COLO829 (cell line): ENCODE measurements around the gene SPRED2.

Source experiments
- DNase-seq: peaks from one replicate; pipeline ENCODE4 v3.0.0; 2012; ENCODE audit warnings: low spot score

SPRED2 gene

DNA sequence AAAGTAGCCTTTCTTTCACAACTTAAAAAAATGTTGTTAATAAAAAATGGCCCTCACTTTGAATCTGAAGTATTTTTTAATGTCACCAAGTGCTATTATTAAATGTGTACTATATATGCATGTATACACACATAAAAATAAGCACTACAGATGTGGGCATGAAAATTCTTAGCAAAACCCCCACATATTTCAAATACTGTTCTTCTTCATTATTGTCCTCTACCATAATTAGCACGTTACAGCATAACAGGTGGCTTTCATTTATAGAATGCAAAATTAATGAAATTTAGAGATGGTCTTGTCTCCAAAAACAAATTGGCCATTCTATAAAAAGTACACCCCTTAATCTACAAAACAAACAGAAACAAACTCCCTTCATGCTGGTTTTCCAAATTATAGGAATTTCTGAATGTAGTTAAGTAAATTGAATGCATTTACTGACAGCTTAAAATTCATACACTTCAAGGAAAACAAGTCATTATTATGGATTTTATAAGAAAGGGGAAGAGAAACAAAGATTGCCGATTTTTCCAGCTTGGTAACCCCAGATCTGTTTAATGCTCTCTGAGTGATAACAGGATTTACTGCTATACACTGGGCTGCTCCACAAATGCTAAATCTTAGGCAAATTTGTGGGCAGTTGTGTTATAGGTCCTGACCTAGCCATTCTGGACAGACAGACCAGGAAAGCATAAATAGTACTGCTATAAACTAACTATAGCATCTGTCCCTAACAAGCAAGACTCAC is 67.2 kb downstream of the SPRED2 start:
- DNase-seq, result no peak

DNA sequence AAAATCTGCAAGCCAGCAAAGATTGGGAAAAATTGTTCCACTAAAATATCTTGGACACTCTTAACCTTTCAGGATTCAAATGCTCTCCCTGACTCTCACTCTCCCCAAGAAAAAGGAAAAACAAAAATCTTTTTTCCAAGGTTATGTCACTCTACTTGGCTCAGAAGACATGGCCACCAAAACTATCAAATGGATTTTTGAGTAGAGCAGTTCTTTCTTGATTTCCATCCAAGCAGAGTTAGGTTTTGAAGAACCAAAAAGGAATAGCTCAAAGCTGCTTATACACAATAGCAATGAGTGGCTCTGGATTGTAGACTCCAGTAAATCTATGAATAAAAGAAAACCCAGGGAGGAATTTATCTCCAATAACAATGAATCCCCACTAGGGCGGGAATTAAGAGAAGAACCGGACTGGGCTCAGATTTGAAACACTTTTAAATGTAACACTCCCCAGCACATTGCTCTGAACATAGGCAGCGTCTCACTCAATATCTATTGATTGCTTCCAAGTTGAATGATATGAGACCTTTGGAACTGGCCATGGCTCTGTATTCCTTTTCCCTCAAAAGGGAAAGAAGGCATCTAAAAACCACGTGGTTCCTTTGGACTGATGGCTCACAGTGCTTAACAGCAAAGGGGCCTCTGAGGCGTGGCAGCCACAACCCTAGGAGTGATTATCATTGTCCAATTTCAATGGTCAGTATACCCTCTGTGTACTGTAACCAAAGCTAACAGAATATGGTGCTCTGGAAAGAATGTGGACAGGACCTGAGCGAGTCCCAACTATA is 68.3 kb downstream of the SPRED2 start:
- DNase-seq, result no peak

DNA sequence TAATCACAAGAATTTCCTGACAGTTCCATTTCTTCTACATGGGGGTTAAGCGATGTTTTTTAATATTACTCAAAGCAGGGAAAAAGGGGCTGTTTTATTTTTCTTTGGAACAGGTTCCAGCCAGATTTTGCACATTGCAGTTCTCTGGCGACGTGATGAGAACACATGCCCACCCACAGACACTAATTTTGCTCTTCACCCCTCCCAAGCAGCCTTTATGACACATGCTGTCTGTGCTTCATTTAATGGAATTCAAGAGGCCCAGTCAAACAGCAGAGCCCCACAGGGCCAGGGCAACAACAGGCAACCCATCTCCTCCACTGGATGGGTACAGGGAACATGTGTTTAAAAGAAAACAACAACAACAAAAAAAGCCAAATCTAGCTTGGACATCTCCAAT is 70.8 kb downstream of the SPRED2 start:
- DNase-seq, result no peak

DNA sequence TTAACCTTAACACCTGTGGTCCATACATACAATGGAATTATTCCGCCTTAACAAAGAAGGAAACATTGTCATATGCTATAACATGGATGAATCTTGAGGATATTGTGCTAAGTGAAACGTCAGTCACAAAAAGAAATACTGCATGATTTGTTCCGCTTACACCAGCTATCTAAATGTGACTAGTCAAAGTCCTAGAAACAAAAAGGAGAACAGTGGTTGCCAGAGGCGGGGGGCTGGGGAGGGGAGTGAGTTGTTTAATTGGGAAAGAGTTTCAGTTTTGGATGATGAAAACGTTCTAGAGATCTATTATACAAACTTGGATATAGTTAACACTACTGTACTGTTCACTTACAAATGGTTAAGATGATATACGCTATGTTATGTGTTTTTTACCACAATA is 72.0 kb downstream of the SPRED2 start:
- DNase-seq, result no peak

DNA sequence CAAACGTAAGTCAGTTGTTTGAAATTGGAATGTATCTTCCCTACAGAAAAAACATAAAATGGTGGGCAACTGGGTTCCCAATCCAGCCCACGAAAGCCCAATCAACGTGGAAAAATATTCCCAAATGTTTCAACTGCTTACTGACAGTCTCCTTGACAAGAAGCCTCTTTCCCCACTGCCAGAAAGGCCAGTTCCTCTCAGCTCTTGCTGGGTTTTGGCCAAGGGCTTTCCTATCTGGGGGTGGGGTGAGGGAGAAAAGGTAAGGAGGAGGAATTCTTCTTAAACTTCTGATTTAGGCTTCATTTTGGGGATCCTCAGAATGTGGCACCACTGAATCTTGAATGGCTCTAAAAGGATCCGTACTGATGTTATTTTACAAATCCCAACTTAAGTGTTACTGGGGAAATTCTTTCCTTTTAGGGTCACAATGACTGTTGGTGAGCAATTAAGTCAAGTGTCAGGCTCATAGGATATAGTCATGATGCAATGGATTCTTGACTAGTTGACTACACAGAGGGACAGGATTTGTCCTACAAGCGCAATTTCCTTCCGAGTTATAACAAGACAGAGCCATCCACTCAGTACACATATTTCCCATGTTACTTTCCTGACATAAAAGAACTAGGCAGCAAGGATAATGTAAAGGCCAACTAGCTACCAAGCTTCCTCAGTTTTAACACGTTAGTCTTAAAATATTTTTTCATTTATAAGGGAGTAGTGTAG is 73.6 kb downstream of the SPRED2 start:
- no peak for DNase-seq

DNA sequence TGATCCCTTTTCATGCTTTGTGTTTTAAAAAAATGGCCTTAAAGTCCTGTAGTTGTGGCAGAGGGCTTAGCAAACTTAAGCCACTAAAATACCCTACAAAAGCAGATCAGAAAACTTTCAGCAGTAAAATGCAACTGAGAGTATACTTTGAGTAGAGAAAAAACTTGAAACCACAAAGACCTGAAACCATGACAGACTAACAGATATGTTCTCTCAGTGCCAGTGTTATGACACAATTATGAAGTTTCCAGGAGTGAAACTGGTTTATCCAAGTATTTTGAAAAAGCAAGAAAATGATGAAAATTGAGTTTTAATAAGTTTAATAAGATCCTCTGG is 74.5 kb downstream of the SPRED2 start:
- DNase-seq, result no peak

DNA sequence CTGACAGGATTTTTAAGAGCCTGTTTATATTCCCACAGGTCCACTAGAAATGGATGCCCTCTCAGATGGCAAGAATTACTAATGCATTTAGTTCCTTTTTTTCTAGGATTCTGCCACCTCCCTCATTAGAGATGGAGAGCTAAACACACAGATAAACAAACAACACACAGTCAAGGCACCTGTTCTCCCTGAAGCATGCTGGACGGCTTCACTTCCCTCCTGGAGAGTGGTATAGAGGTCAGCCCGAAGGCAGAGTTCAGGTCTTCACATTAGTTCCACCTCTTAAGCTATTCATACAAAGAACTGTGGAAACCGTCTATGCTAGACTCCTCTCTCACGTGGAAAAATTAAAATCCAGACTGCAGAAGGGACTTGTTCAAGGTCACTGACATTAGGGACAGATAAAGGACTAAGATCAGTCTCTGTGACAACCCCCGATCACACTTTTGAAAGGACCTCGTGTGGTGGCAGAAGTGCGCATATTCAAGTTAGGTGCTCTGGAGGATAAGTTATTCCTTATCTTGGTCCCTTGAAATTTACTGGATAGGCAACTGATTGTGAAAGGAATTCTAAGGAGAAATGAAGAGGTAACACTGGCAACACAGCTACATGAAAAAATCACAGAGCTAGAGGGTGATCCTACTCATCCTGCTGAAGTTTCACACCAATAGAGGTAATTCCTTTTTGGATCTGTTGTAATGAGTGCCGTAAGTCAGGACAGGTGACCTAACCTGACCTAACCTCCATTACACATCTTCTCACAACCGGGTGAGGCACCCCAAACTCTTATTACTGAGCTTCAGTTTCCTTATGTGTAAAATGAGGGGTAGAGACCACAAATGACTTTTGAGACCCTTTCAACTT is 75.1 kb downstream of the SPRED2 start:
- no peak for DNase-seq

DNA sequence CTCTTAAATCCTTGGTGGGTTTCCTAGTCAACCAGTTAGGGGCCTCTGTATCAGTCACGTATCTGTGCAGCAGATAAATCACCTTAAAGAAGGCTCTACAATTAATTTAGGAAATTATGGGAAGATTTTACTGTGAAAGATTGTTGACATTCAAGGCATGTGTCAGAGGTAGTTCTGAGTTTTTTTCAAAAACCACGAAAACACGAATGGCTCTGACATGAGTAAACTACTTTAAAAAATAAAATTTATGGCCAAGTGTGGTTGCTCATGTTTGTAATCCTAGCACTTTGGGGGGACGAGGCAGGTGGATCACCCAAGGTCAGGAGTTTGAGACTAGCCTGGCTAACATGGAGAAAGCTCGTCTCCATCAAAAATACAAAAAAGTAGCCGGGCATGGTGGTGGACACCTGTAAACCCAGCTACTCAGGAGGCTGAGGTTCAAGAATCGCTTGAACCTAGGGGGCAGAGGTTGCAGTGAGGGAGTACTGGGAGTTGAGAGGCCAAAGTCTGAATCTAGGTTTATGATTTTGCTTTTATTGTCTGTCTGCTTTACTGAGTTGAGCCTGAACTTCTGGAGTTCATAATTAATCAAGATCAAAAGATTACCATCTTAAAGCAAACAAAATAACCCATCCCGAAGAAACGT is 77.1 kb downstream of the SPRED2 start:
- no peak for DNase-seq

DNA sequence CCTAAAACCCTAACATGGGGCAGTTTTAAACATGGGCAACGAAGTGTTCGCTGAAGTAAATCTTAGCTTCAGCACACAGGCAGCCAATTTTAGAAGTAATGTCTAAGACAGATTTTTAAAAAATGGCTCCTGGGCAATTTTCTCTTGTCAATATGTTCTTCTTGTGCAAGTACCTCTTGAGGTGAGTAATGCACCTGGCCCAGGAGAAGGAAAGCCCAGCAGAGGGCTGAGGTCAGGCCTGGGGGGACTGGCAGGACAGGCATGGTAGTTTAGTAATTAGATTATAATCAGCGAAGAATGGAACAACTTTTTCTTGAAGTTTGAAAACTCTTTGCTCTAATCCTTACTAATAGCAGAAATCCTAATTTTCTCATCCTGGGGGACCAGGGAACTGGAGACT is 77.6 kb downstream of the SPRED2 start:
- DNase-seq, result no peak

DNA sequence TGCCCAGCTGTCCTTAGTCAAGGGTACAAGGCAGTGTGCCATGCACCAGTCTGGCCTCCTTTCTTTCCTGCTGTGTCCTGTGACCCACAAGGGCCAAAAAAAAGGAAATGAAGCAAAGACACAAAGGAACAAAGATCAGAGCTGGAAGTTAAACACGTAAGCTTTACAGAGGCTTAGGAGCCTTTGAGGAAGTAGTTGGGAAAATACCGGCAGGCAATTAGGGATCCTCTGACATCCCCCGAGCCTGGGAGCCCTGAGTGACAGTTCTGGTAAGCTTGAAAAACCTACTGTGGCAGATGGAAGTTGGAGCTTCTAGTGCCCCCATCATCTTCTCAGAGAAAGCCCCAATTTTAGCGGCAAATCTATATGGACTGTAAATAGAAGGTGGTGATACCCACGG is 78.5 kb downstream of the SPRED2 start:
- no peak for DNase-seq

DNA sequence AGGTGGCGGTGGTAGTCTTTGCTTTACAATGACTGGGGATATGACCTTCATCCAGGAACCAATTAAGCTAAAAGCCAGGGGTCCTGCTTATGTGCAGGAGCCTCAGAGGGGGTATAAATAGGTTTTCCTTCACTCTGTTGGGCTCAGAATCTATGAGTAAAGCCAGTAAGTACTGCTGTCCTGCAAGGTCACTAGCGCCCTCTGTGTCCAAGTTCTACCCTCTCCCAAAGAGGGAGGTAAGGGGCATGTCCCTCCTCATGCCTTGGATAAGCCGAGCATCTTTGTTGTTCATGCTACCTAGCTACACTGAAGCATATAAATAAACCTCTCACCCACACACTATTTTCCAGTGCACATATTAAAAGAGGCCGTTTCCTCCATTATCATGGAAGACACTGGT is 79.4 kb downstream of the SPRED2 start:
- DNase-seq, result no peak

DNA sequence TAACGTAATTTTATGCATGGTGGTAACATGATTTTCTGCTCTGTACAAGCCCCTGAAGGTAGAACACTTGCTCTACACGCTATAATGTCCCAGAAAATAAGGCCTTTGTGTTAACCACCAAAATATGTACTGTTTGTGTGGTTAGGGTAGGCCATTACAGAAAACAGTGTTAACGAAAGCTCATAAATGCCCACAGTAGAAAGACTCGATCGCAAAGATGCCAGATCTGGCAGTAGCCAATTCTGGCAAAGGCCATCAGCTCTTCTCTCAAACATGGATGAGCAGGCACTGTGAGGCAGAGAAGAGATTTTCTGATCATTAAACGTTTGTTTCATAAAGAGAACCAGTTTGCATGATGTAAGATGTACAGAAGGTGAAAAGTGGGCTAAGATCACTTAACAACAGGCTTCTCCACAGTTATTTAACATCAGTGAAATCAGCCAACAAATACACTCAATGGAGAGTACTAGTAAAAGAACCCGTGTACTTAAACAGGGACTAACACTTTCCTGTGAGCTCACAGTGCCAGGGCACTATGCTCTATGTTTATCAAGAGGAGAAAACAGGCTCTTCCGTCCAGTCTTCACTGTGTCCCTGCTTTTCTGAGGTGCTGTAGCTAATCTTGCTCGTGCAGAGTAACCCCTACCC is 80.3 kb downstream of the SPRED2 start:
- no peak for DNase-seq

DNA sequence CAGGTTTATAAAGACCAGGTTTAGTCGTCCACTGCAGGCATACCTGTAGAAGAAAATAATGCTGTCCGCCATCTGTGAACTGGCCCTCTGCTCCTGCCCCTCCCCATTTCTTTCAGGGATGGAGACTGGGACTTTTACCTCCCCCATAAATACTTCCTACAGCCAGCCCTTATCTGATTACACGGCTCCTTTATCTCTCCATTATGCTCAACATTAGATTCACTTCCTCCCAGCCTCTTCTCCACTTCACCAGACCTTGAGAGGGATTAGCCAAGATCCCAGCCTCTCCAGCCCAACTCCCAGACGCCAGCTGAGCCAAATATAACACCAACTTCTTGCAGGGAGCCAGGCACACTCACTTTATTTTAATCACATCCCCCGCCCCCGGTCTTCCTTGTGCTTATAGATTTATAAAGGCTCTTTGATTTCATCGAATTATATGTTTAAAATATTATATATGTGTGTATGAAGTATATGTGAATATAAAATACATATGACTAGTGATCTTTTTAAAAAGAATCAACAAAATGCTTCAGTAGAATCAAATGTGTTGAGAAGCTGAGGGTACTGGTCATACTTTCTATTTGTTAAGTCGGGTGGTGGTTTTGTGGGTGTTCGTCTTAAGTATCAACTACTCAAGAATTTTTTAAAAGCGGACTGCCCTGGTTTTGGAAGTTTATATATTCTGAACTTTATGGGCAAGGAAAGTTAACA is 81.0 kb downstream of the SPRED2 start:
- DNase-seq, result no peak

DNA sequence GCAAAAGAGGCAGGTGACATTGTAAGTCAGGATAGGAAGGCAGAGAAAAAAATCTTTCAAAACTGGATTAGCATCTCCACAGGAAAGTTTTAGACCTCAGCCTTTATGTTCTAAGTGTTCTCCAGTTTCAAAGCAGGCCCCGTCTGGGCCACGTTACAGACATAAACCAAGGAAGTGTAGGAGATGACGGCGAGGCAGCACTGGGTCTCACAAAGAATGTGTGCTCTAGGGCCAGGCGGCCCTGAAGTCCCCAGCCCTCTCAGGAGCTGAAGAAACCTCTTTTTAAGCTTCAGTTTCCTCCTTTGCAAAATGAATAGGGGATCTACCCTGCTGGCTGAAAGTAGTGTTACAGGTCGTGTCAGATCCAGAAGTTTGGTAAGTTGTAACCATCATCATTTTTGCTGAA is 81.7 kb downstream of the SPRED2 start:
- DNase-seq, result no peak

DNA sequence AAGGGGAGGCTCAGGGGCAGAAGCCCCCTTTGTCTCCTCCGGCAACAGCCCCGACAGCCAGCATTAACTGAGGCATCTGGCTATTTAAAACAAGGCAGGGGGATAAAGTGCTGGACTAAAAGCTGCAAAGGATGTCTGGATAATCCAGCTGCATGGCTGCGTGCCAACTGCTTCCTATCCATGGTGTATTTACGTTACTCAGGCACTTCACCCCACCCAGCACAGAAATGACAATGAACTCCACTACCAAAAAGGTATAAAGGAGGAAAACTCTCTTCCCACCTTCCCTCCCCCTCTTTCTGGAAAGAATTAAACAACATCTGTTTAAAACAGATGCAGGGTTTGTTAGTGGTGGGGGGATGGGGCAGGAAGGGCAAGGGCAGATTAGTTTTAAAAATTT is 82.5 kb downstream of the SPRED2 start:
- peak; percentile 54 for DNase-seq

DNA sequence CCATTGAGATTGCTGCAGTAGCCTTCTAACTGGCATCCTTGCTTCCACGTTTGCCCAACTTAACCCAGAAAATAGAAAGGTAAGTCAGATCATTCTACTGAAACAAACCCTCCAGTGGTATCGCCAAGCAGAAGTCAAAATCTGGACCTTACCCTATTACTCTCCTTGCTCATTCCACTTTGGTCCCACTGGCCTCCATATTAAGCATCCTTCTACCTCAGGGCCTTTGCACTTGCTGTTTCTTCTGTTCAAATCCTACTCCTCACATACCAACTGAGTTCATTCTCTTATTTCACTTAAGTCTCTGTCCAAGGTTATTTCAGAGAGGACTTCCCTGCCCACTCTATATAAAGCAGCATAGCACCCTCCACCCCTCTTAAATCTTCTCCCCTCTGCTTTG is 84.5 kb downstream of the SPRED2 start:
- DNase-seq, result no peak

DNA sequence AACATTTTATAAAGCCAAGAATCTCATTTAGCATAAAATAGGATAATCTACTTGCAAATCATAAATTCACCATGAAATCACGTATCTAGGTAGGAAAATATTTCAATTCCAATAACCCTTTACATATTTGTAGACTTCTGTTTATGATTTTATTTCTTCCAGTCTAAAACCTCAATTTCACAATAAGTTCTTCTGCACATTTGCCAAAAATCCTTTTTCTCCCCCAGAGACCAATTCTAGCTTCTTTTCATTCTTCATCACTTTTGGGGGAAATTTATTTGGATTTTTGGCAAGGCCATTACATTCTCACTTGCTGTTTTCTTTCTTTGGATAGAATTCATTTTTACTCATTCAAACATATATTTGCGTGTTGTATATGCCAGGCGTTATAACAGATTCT is 86.8 kb downstream of the SPRED2 start:
- no peak for DNase-seq

DNA sequence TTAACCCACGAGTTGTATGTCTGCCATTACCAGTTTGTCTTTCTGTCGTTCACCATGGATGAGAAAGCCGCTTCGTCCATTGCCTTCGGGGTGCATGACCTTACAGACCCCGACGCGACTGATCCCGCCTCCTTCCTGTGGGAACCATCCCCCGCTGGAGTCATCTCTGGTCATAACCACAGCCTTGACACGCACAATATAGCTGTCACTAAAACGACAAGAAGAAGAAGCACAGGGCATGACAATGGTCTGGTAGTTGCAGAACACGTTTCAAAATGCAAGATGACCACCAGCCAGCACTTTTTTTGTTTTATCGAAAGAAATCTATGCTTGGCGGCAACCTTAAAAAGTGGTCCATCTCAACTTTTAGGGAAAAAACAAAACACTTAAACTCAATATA is 87.7 kb downstream of the SPRED2 start:
- DNase-seq, result no peak

DNA sequence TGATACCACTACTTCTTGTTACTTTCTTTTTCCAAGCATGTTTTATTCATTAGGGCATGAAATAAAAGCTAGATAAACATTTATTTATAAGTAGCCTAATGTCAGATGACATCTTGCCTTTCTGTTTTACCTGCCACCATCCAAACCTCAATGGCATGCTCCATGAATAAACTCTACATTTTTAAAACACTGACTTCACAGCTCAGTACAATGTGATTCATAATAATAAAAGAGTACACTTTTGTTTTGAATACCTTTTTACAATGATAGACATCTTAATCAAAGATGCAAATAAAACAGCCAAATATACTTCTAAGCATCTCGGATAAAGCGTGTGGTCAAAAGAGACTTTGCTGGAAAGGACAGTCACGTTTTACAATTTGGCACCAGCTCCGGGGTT is 88.2 kb downstream of the SPRED2 start:
- DNase-seq, result no peak

DNA sequence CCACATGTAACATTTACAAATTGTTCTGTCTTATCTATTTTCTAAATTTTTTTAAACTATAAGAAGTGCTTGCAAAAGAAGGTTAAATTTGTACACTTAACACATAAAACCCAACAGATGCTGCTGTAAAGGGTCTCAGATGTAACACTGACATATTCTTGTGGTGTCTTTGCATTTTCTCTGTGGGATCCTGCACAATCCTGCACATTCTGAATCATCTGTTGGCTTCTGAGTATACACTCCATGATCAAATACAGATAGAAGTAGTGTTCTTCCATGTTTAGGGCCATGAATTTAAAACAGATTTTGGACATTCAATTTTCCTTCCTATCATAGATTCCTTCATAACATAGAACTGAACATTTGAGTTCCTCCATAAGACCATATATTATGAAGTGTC is 89.0 kb downstream of the SPRED2 start:
- no peak for DNase-seq
